Tibial nerve (tissue), 4 donors: ENCODE measurements around the gene PDE1C. TPM values are rescaled to one million over a fixed set of nuclear protein-coding genes. Genes with fewer than 3 reads are reported as not detected.

Source experiments
- DNase-seq, 2 donors: peaks; one replicate each; pipeline ENCODE4 v3.0.0-alpha.2; 2019; ENCODE audit warnings: low spot score in 2 of 2
- H3K27ac ChIP-seq, 4 donors: fragments of 200-600 bp; sonication (generic) in 3 of 4; one replicate each; pipeline ENCODE4 v1.5.1; 2017 to 2019; ENCODE audit warnings: mild to moderate bottlenecking in 1 of 4
- H3K27me3 ChIP-seq, 2 donors: fragments of 200-600 bp; sonication (generic) in 1 of 2; one replicate each; pipeline versions ENCODE4 v1.5.1 to v1.6.0; 2017 to 2019
- H3K36me3 ChIP-seq, 3 donors: fragments of 200-600 bp; sonication (generic); one replicate each; pipeline ENCODE4 v1.5.1; 2018 to 2019
- H3K4me1 ChIP-seq, 4 donors: fragments of 200-600 bp; sonication (generic) in 3 of 4; one replicate each; pipeline ENCODE4 v1.5.1; 2017 to 2019
- H3K4me3 ChIP-seq, 4 donors: fragments of 200-600 bp; sonication (generic) in 3 of 4; one replicate each; pipeline ENCODE4 v1.5.1; 2017 to 2019; ENCODE audit warnings: mild to moderate bottlenecking in 1 of 4, moderate library complexity in 1 of 4
- H3K9me3 ChIP-seq, 4 donors: fragments of 200-600 bp; sonication (generic) in 3 of 4; one replicate each; pipeline ENCODE4 v1.5.1; 2017 to 2019
- CTCF ChIP-seq, 5 experiments: fragments of 200-600 bp in 3 of 5; fragments of 450-650 bp in 2 of 5; sonication (generic) in 3 of 5; IDR thresholded peaks; one replicate each; pipeline ENCODE4 v1.5.1; 2016 to 2019; ENCODE audit warnings: antibody characterized with exemption in 5 of 5, mild to moderate bottlenecking in 3 of 5, moderate library complexity in 2 of 5
- EP300 ChIP-seq, 2 donors: sonication (generic); formaldehyde crosslinking; IDR thresholded peaks; one replicate each; pipeline ENCODE4 v1.6.1; 2017; ENCODE audit warnings: antibody characterized with exemption in 2 of 2, mild to moderate bottlenecking in 1 of 2
- POLR2A ChIP-seq, 2 donors: fragments of 450-650 bp; IDR thresholded peaks; one replicate each; pipeline ENCODE4 v1.6.1; 2017; ENCODE audit warnings: antibody characterized with exemption in 2 of 2, mild to moderate bottlenecking in 2 of 2, moderate library complexity in 2 of 2
- WGBS, 2 donors: methylation state at CpG; one replicate each; pipeline ENCODE4 v1.1.5; 2018; 5-methylcytosine and 5-hydroxymethylcytosine counted together
- total RNA-seq, 4 donors: library from RNA; depleted of rRNA; stranded (reverse); fragments of >200 nt; gene quantifications; one replicate each; pipeline ENCODE4 v1.1.0, GENCODE V29; 2016

The PDE1C gene
- total RNA-seq, 4 donors from 2014 or later, result 10.6 to 31.8 (median 20.7) TPM

DNA sequence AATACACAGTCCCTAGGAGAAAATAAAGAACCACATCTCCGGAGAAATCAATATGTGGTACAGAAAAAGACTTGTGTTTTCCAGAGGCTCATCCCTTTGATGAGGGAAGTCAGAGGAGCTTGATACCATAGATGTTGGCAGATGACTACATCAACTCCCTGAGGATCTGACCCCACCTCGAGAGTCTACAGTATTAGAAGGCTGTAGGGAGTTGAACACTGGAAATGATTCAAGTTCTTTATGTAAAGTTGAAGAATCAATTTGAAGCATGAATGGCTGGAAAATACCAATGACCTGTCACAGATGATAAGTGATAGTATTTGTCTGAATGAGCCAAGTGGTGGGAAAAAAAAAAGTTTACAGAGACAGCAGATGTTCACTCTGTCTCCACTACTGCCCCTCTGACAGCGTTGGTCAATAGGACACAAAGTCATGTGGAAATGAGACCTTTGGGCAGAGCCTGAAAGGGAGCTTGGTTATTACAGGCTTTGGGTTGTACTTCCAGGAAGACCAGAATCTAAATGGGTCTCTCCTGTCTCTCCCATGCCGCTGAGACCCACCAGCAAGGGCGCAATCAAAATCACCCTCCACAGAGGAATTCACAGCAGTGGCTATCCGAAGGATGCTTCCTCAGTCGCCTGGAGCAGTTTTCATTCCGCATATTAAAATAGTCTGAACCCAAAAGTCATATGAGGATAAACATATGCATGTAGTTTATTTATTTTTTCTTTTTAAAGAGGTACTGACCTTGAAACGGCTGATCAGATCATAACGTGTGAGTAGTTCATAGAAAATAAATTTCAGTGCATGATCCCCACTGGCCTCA lies 197.4 kb downstream of the PDE1C start:
- DNase-seq, result no peak
- WGBS, 2 donors, result 71 to 78% methylated on average over 10 of the region's 10 CpGs
- TF ChIP-seq CTCF (IDR thresholded peaks at IDR 0.05), result no peak
- no peak for TF ChIP-seq EP300 (IDR thresholded peaks at IDR 0.05)

DNA sequence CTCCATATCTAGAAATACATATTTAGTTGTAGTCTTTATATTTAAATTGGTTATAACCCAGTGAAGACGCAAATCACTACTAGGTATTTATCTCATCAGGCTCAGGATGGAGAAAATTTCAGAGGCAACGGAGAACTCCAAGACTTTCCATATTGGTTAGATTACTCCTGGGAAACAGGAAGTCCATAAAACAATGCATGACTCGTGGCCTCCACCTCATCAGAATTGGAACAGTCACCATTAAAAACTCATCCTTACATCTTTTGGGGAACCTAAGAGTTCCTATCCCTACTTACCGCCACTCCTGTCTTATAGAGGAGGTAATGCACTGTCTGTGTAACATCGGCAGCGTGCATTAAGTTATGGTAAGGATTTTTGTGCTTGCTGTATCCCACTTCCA lies 205.6 kb downstream of the PDE1C start:
- Histone ChIP-seq H3K36me3 (peaks cover 0 to 16% (median 0%) of the 10 kb centered on the region in 3 donors), H3K9me3 (peaks cover 0 to 19% (median 0%) of the 10 kb centered on the region in 4 donors), H3K27me3 (no peaks in the 10 kb centered on the region), H3K27ac (no peak overlapping the region), H3K4me3 (no peak overlapping the region), H3K4me1 (no peaks in the 10 kb centered on the region)
- TF ChIP-seq CTCF (IDR thresholded peaks at IDR 0.05) (no peak), EP300 (IDR thresholded peaks at IDR 0.05) (no peak), POLR2A (IDR thresholded peaks at IDR 0.05) (no peak)
- 83 to 84% methylated on average over 6 of the region's 6 CpGs for WGBS, 2 donors
- DNase-seq, result no peak

More for the DNA sequence above, 197.4 kb downstream of the PDE1C start:
- Histone ChIP-seq H3K27me3 (no peaks in the 10 kb centered on the region), H3K9me3 (peaks cover 0 to 8% (median 0%) of the 10 kb centered on the region in 4 donors), H3K36me3 (peaks cover 0 to 22% (median 0%) of the 10 kb centered on the region in 3 donors), H3K27ac (no peak overlapping the region), H3K4me1 (no peaks in the 10 kb centered on the region), H3K4me3 (no peak overlapping the region)

- Histone ChIP-seq H3K36me3 (peaks cover 0 to 4% (median 0%) of the 10 kb centered on the region in 3 donors), H3K27ac (no peak overlapping the region), H3K4me1 (no peaks in the 10 kb centered on the region), H3K9me3 (no peaks in the 10 kb centered on the region), H3K4me3 (no peak overlapping the region), H3K27me3 (no peaks in the 10 kb centered on the region)
- no peak for TF ChIP-seq CTCF (IDR thresholded peaks at IDR 0.05)
- no peak for TF ChIP-seq POLR2A (IDR thresholded peaks at IDR 0.05)
- no peak for TF ChIP-seq EP300 (IDR thresholded peaks at IDR 0.05)
- DNase-seq, result no peak
- WGBS, 2 donors, result 97 to 100% methylated on average over 1 of the region's 1 CpG
Measured at GRCh38 chr7:31860925-31861324, 209.3 kb downstream of the PDE1C start.

- Histone ChIP-seq H3K27ac (no peak overlapping the region), H3K9me3 (no peaks in the 10 kb centered on the region), H3K4me1 (no peaks in the 10 kb centered on the region), H3K36me3 (no peaks in the 10 kb centered on the region), H3K4me3 (no peak overlapping the region), H3K27me3 (no peaks in the 10 kb centered on the region)
- TF ChIP-seq EP300 (IDR thresholded peaks at IDR 0.05), result no peak
- TF ChIP-seq POLR2A (IDR thresholded peaks at IDR 0.05), result no peak
- no peak for TF ChIP-seq CTCF (IDR thresholded peaks at IDR 0.05)
- WGBS, 2 donors, result 95 to 97% methylated on average over 2 of the region's 2 CpGs
- no peak for DNase-seq
Measured at GRCh38 chr7:31858055-31858454, 212.2 kb downstream of the PDE1C start.

GRCh38 chr7:31857172-31857571 lies 213.0 kb downstream of the PDE1C start:
- no peaks in the 10 kb centered on the region for H3K27me3 ChIP-seq
- WGBS, 2 donors, result 77 to 80% methylated on average over 2 of the region's 2 CpGs
- H3K36me3 ChIP-seq, result no peaks in the 10 kb centered on the region
- TF ChIP-seq EP300 (IDR thresholded peaks at IDR 0.05) (peak in 1 of 2 donors; percentile 44), POLR2A (IDR thresholded peaks at IDR 0.05) (no peak), CTCF (IDR thresholded peaks at IDR 0.05) (no peak)
- peak in 1 of 2 donors; percentile 8 for DNase-seq
- no peak overlapping the region for H3K27ac ChIP-seq
- no peaks in the 10 kb centered on the region for H3K9me3 ChIP-seq
- H3K4me1 ChIP-seq, result no peaks in the 10 kb centered on the region
- no peak overlapping the region for H3K4me3 ChIP-seq
